ENCODE data around the gene HSPBAP1. TPM values are rescaled to one million over a fixed set of nuclear protein-coding genes. Genes with fewer than 3 reads are reported as not detected.
A peak's percentile ranks its signal among the peaks of the same experiment; 100 is the strongest.

HSPBAP1 gene
- total RNA-seq, 5 donors from 2014 or later (not counting 1 experiment from before 2014, with no cell fraction given), result 17.7 to 29.5 (median 22.9) TPM

GRCh38 chr3:122800031-122800430 is 6.4 kb upstream of the HSPBAP1 start:
- no peak overlapping the region for H3K4me3 Mint-ChIP-seq
- DNase-seq (no peak), ATAC-seq (replicated peaks in 1 of 4) (no peak)
- H3K9me3 Mint-ChIP-seq, result no peaks in the 10 kb centered on the region
- Histone ChIP-seq H3K9me3 (no peaks in the 10 kb centered on the region), H3K36me3 (ENCODE audit: control insufficient read depth in 2 of 2, extremely low read depth in 1 of 2, insufficient read depth in 1 of 2, low read length in 1 of 2) (no peaks in the 10 kb centered on the region), H3K27me3 (replicated peaks in 1 of 2; ENCODE audit: control insufficient read depth in 2 of 2, extremely low read depth in 1 of 2, insufficient read depth in 2 of 2, low read length in 1 of 2) (no peaks in the 10 kb centered on the region), H3K27ac (ENCODE audit: low read length) (no peak overlapping the region), H3K4me3 (ENCODE audit: control insufficient read depth in 1 of 2, extremely low read depth in 1 of 2, low read length in 1 of 2) (no peak overlapping the region), H3K4me1 (ENCODE audit: control insufficient read depth in 1 of 2, extremely low read depth in 1 of 2, insufficient read depth in 2 of 2, low read length in 2 of 2) (peaks cover 12 to 14% of the 10 kb centered on the region in 2 experiments)
- POLR2A ChIA-PET, result no interaction called here
- WGBS (ENCODE audit: insufficient coverage), result 88% methylated on average over 1 of the region's 1 CpG
- peaks cover 26 to 35% (median 27%) of the 10 kb centered on the region in 3 donors for H3K4me1 Mint-ChIP-seq
- peaks cover 19% of the 10 kb centered on the region for H3K36me3 Mint-ChIP-seq
- H3K27ac Mint-ChIP-seq, result no peak overlapping the region
- no peaks in the 10 kb centered on the region for H3K27me3 Mint-ChIP-seq
- CTCF ChIA-PET, result no interaction called here

- POLR2A ChIA-PET, result no interaction called here
- no peak overlapping the region for H3K4me3 Mint-ChIP-seq
- CTCF ChIA-PET, result no interaction called here
Observed at GRCh38 chr3:122799322-122799721, 5.7 kb upstream of the HSPBAP1 start.

GRCh38 chr3:122797291-122797690 is 3.7 kb upstream of the HSPBAP1 start:
- H3K36me3 Mint-ChIP-seq, result peaks cover 2% of the 10 kb centered on the region

More at GRCh38 chr3:122799322-122799721, 5.7 kb upstream of the HSPBAP1 start:
- Mint-ChIP-seq H3K4me1 (peaks cover 28 to 37% (median 29%) of the 10 kb centered on the region in 3 donors), H3K9me3 (no peaks in the 10 kb centered on the region), H3K27me3 (no peaks in the 10 kb centered on the region), H3K36me3 (peaks cover 19% of the 10 kb centered on the region), H3K27ac (no peak overlapping the region)
- DNase-seq (no peak), ATAC-seq (replicated peaks in 1 of 4) (no peak)
- Histone ChIP-seq H3K4me3 (ENCODE audit: control insufficient read depth in 1 of 2, extremely low read depth in 1 of 2, low read length in 1 of 2) (no peak overlapping the region), H3K9me3 (no peaks in the 10 kb centered on the region), H3K27ac (ENCODE audit: low read length) (no peak overlapping the region), H3K27me3 (replicated peaks in 1 of 2; ENCODE audit: control insufficient read depth in 2 of 2, extremely low read depth in 1 of 2, insufficient read depth in 2 of 2, low read length in 1 of 2) (no peaks in the 10 kb centered on the region), H3K4me1 (ENCODE audit: control insufficient read depth in 1 of 2, extremely low read depth in 1 of 2, insufficient read depth in 2 of 2, low read length in 2 of 2) (peaks cover 14 to 16% of the 10 kb centered on the region in 2 experiments), H3K36me3 (ENCODE audit: control insufficient read depth in 2 of 2, extremely low read depth in 1 of 2, insufficient read depth in 1 of 2, low read length in 1 of 2) (no peaks in the 10 kb centered on the region)
- 100% methylated on average over 2 of the region's 2 CpGs for WGBS (ENCODE audit: insufficient coverage)

GRCh38 chr3:122795674-122796195 is 2.1 kb upstream of the HSPBAP1 start:
- Mint-ChIP-seq H3K4me1 (peaks cover 26 to 41% (median 26%) of the 10 kb centered on the region in 3 donors), H3K36me3 (no peaks in the 10 kb centered on the region), H3K9me3 (no peaks in the 10 kb centered on the region), H3K27ac (peak overlapping the region; percentile 12 to 60), H3K27me3 (no peaks in the 10 kb centered on the region), H3K4me3 (peak overlapping the region in 2 of 3 donors; percentile 74 to 79)
- peak overlapping the region; percentile 64 to 76 for H3K4me3 ChIP-seq (ENCODE audit: control insufficient read depth in 1 of 2, extremely low read depth in 1 of 2, low read length in 1 of 2)
- no peaks in the 10 kb centered on the region for H3K36me3 ChIP-seq (ENCODE audit: control insufficient read depth in 2 of 2, extremely low read depth in 1 of 2, insufficient read depth in 1 of 2, low read length in 1 of 2)
- H3K27me3 ChIP-seq (replicated peaks in 1 of 2; ENCODE audit: control insufficient read depth in 2 of 2, extremely low read depth in 1 of 2, insufficient read depth in 2 of 2, low read length in 1 of 2), result no peaks in the 10 kb centered on the region
- peak overlapping the region; percentile 26 for H3K27ac ChIP-seq (ENCODE audit: low read length)
- ChIA-PET POLR2A (interaction anchor here in 1 of 2 donors (0.6 kb wide), 1 partner anchor 1172 kb away, joined by 3 read pairs; no protein-coding TSS in a partner anchor), CTCF (no interaction called here)
- DNase-seq (peak in 2 of 35 experiments; percentile 16 to 32), ATAC-seq (replicated peaks in 1 of 4) (no peak)
- 47% methylated on average over 9 of the region's 11 CpGs for WGBS (ENCODE audit: insufficient coverage)
- no peaks in the 10 kb centered on the region for H3K9me3 ChIP-seq
- peaks cover 23 to 29% of the 10 kb centered on the region in 2 experiments for H3K4me1 ChIP-seq (ENCODE audit: control insufficient read depth in 1 of 2, extremely low read depth in 1 of 2, insufficient read depth in 2 of 2, low read length in 2 of 2)

More at GRCh38 chr3:122797291-122797690, 3.7 kb upstream of the HSPBAP1 start:
- peaks cover 26 to 43% (median 27%) of the 10 kb centered on the region in 3 donors for H3K4me1 Mint-ChIP-seq
- peak overlapping the region in 2 of 3 donors; percentile 52 for H3K4me3 Mint-ChIP-seq
- ATAC-seq (replicated peaks in 1 of 4) (peak in 2 of 4 experiments; percentile 6 to 14), DNase-seq (no peak)
- Histone ChIP-seq H3K36me3 (ENCODE audit: control insufficient read depth in 2 of 2, extremely low read depth in 1 of 2, insufficient read depth in 1 of 2, low read length in 1 of 2) (no peaks in the 10 kb centered on the region), H3K4me1 (ENCODE audit: control insufficient read depth in 1 of 2, extremely low read depth in 1 of 2, insufficient read depth in 2 of 2, low read length in 2 of 2) (peaks cover 23 to 29% of the 10 kb centered on the region in 2 experiments), H3K27ac (ENCODE audit: low read length) (no peak overlapping the region), H3K27me3 (replicated peaks in 1 of 2; ENCODE audit: control insufficient read depth in 2 of 2, extremely low read depth in 1 of 2, insufficient read depth in 2 of 2, low read length in 1 of 2) (no peaks in the 10 kb centered on the region), H3K9me3 (no peaks in the 10 kb centered on the region), H3K4me3 (ENCODE audit: control insufficient read depth in 1 of 2, extremely low read depth in 1 of 2, low read length in 1 of 2) (no peak overlapping the region)
- WGBS (ENCODE audit: insufficient coverage), result no CpG with 5 or more reads among the region's 3 CpGs
- ChIA-PET CTCF (interaction anchor here in 1 of 2 donors (0.6 kb wide), 1 partner anchor 236 kb away, joined by 3 read pairs; no protein-coding TSS in a partner anchor), POLR2A (no interaction called here)
- no peaks in the 10 kb centered on the region for H3K9me3 Mint-ChIP-seq
- H3K27me3 Mint-ChIP-seq, result no peaks in the 10 kb centered on the region
- H3K27ac Mint-ChIP-seq, result peak overlapping the region; percentile 61 to 63

GRCh38 chr3:122794779-122795673 is 1.4 kb upstream of the HSPBAP1 start, which contains the start of gene SLC49A4:
SLC49A4 (plus strand) TSS chr3:122795069; CDS start chr3:122795193, 124 bp downstream.
- peak within 1 kb of the TSS in 2 of 3 donors; percentile 74 to 79 for H3K4me3 Mint-ChIP-seq
- H3K27me3 Mint-ChIP-seq, result no peaks in the 10 kb centered on the region
- peak within 1 kb of the TSS; percentile 83 for H3K27ac ChIP-seq (ENCODE audit: low read length)
- peak; percentile 58 to 66 (median 60) for ATAC-seq (replicated peaks in 1 of 4)
- no peaks in the 10 kb centered on the region for H3K36me3 Mint-ChIP-seq
- H3K27me3 ChIP-seq (replicated peaks in 1 of 2; ENCODE audit: control insufficient read depth in 2 of 2, extremely low read depth in 1 of 2, insufficient read depth in 2 of 2, low read length in 1 of 2), result no peaks in the 10 kb centered on the region
- POLR2A ChIA-PET, result interaction anchor here in 1 of 2 donors (1.5 kb wide), 1 partner anchor 407 kb away, joined by 11 read pairs; the partner anchor contains the start of gene SEC22A
- peak within 1 kb of the TSS; percentile 64 to 76 for H3K4me3 ChIP-seq (ENCODE audit: control insufficient read depth in 1 of 2, extremely low read depth in 1 of 2, low read length in 1 of 2)
- peaks cover 23 to 29% of the 10 kb centered on the region in 2 experiments for H3K4me1 ChIP-seq (ENCODE audit: control insufficient read depth in 1 of 2, extremely low read depth in 1 of 2, insufficient read depth in 2 of 2, low read length in 2 of 2)
- peak in 34 of 35 experiments; percentile 34 to 75 (median 53) for DNase-seq
- CTCF ChIA-PET, result interaction anchor here in 1 of 2 donors (1.0 to 2.0 kb wide), 3 partner anchors 402 to 411 kb away, joined by 3 to 8 read pairs (median 4); partner anchors contain the start of genes FAM162A and SEC22A
- no peaks in the 10 kb centered on the region for H3K9me3 ChIP-seq
- H3K27ac Mint-ChIP-seq, result peak within 1 kb of the TSS; percentile 60 to 96
- peaks cover 26 to 41% (median 26%) of the 10 kb centered on the region in 3 donors for H3K4me1 Mint-ChIP-seq
- no peaks in the 10 kb centered on the region for H3K36me3 ChIP-seq (ENCODE audit: control insufficient read depth in 2 of 2, extremely low read depth in 1 of 2, insufficient read depth in 1 of 2, low read length in 1 of 2)
- WGBS (ENCODE audit: insufficient coverage), result 1% methylated on average over 75 of the region's 84 CpGs
- no peaks in the 10 kb centered on the region for H3K9me3 Mint-ChIP-seq

GRCh38 chr3:122794483-122794778 is 800 bp upstream of the HSPBAP1 start:
- peak overlapping the region in 1 of 2 donors; percentile 96 for H3K27ac Mint-ChIP-seq
- H3K36me3 Mint-ChIP-seq, result no peaks in the 10 kb centered on the region
- H3K4me1 Mint-ChIP-seq, result peaks cover 26 to 41% (median 26%) of the 10 kb centered on the region in 3 donors
- H3K27me3 Mint-ChIP-seq, result no peaks in the 10 kb centered on the region
- Histone ChIP-seq H3K27ac (ENCODE audit: low read length) (peak overlapping the region; percentile 83), H3K9me3 (no peaks in the 10 kb centered on the region), H3K27me3 (replicated peaks in 1 of 2; ENCODE audit: control insufficient read depth in 2 of 2, extremely low read depth in 1 of 2, insufficient read depth in 2 of 2, low read length in 1 of 2) (no peaks in the 10 kb centered on the region), H3K4me3 (ENCODE audit: control insufficient read depth in 1 of 2, extremely low read depth in 1 of 2, low read length in 1 of 2) (peak overlapping the region; percentile 64 to 76), H3K36me3 (ENCODE audit: control insufficient read depth in 2 of 2, extremely low read depth in 1 of 2, insufficient read depth in 1 of 2, low read length in 1 of 2) (no peaks in the 10 kb centered on the region), H3K4me1 (ENCODE audit: control insufficient read depth in 1 of 2, extremely low read depth in 1 of 2, insufficient read depth in 2 of 2, low read length in 2 of 2) (peaks cover 23 to 29% of the 10 kb centered on the region in 2 experiments)
- DNase-seq (peak in 1 of 35 experiments; percentile 12), ATAC-seq (replicated peaks in 1 of 4) (no peak)
- no peak overlapping the region for H3K4me3 Mint-ChIP-seq
- H3K9me3 Mint-ChIP-seq, result no peaks in the 10 kb centered on the region
- WGBS (ENCODE audit: insufficient coverage), result no CpG with 5 or more reads among the region's 6 CpGs
- POLR2A ChIA-PET, result interaction anchor here in 1 of 2 donors (0.7 to 1.5 kb wide), 2 partner anchors 18 to 408 kb away, joined by 3 to 11 read pairs; partner anchors contain the start of gene SEC22A
- CTCF ChIA-PET, result interaction anchor here in 1 of 2 donors (1.0 to 2.0 kb wide), 3 partner anchors 401 to 410 kb away, joined by 3 to 8 read pairs (median 4); partner anchors contain the start of genes FAM162A and SEC22A
